OCI-LY1 (cell line): Measurements from ENCODE around the gene GBX1.

Experiments
- H2AFZ ChIP-seq: fragments of 200-600 bp; sonication (generic), shearing (Covaris generic); 2 replicates; pipeline ENCODE4 v1.6.0; 2014; ENCODE audit warnings: antibody characterized with exemption, mild to moderate bottlenecking, low read length
- H3F3A ChIP-seq: fragments of 200-600 bp; sonication (generic), shearing (Covaris generic); 2 replicates; pipeline ENCODE4 v1.6.0; 2014; ENCODE audit warnings: mild to moderate bottlenecking, antibody characterized with exemption, low read length, moderate library complexity; ENCODE audit not compliant: insufficient read depth
- H3K27ac ChIP-seq: fragments of 200-600 bp; sonication (generic); 2 replicates; pipeline ENCODE4 v1.5.1; 2014; ENCODE audit warnings: low read length, mixed run types, mild to moderate bottlenecking, low read depth; ENCODE audit not compliant: poor library complexity, severe bottlenecking
- H3K27me3 ChIP-seq: fragments of 200-600 bp; sonication (generic); 2 replicates; pipeline ENCODE4 v1.6.0; 2014; ENCODE audit warnings: antibody characterized with exemption, mild to moderate bottlenecking, low read length, moderate library complexity; ENCODE audit not compliant: insufficient read depth
- H3K36me3 ChIP-seq: fragments of 200-600 bp; sonication (generic); 2 replicates; pipeline ENCODE4 v1.6.1; 2014; ENCODE audit warnings: mild to moderate bottlenecking, antibody characterized with exemption, low read length, moderate library complexity, mixed read lengths; ENCODE audit not compliant: insufficient read depth
- H3K4me1 ChIP-seq: fragments of 200-600 bp; sonication (generic); 2 replicates; pipeline ENCODE4 v1.5.1; 2014; ENCODE audit warnings: mild to moderate bottlenecking, low read length, moderate library complexity; ENCODE audit not compliant: insufficient read depth, severe bottlenecking
- H3K4me2 ChIP-seq: fragments of 200-600 bp; sonication (generic), shearing (Covaris generic); 2 replicates; pipeline ENCODE4 v1.6.1; 2014; ENCODE audit warnings: low read length
- H3K4me3 ChIP-seq: fragments of 200-600 bp; sonication (generic); 2 replicates; pipeline ENCODE4 v1.5.1; 2014; ENCODE audit warnings: low read length, low read depth, mild to moderate bottlenecking, mixed read lengths; ENCODE audit not compliant: poor library complexity, severe bottlenecking
- H3K79me2 ChIP-seq: fragments of 200-600 bp; shearing (Covaris generic); 2 replicates; pipeline ENCODE4 v1.6.1; 2016; ENCODE audit warnings: mixed run types, low read length, mixed read lengths; ENCODE audit not compliant: insufficient read depth
- H3K9ac ChIP-seq: fragments of 200-600 bp; sonication (generic), shearing (Covaris generic); 2 replicates; pipeline ENCODE4 v1.6.1; 2014; ENCODE audit warnings: mild to moderate bottlenecking, low read length, mixed read lengths
- H3K9me2 ChIP-seq: fragments of 200-600 bp; sonication (generic), shearing (Covaris generic); 2 replicates; pipeline ENCODE4 v1.6.1; 2014; ENCODE audit warnings: low read depth, mild to moderate bottlenecking, low read length, mixed read lengths
- H3K9me3 ChIP-seq: fragments of 200-600 bp; shearing (Covaris generic); 2 replicates; pipeline ENCODE4 v1.6.1; 2014; ENCODE audit warnings: low read length, mixed read lengths
- H4K20me1 ChIP-seq: fragments of 200-600 bp; sonication (generic), shearing (Covaris generic); 2 replicates; pipeline ENCODE4 v1.6.0; 2016; ENCODE audit warnings: mild to moderate bottlenecking, low read length; ENCODE audit not compliant: insufficient read depth
- EZH2 ChIP-seq: fragments of 200-600 bp; sonication (generic), shearing (Covaris generic); IDR thresholded peaks from 2 replicates; pipeline ENCODE4 v1.8.0; 2017; ENCODE audit warnings: borderline replicate concordance, mixed run types, mild to moderate bottlenecking, antibody characterized with exemption, low read length, moderate library complexity, mixed read lengths
- TF ChIP-seq, protein P1 (sequence below): fragments of 200-600 bp; sonication (generic), shearing (Covaris generic); IDR thresholded peaks from 2 replicates; pipeline ENCODE4 v1.5.1; 2017; ENCODE audit warnings: mild to moderate bottlenecking, antibody characterized with exemption, low read length, moderate library complexity, mixed read lengths

The GBX1 gene

DNA sequence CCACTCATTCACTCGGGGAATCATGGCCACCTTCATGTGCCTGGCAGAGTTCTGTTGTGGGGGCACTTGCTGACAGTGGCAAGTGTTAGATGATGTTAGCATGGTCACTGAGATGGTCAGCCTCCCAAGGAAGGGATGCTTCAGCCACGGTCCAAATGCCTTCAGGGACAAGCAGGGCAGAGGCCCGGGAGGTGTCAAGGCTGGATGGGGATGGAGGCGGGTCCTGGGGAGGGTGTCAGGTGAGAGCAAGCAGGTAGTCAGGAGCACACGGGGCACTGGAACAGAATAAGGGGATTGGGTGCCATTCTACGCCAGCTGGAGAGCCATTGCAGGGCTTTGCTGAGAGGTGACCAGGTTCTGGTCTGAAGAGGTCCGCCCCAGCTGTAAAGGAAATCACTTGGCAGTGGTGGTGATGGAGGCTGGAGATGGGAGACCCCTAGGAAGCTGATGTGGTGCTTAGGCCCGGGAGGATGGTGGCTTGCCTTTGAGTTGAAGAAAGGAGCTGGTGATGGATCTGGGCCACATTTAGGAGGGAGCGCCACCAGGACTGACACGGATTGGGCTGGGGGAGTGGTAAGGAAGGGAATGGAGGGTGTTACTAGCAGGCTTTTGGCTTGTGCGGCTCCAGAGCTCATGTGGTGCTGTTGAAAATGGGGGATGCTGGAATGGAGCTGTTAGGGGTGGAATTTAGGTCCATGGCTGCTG lies 57.1 kb downstream of the GBX1 start:
- Histone ChIP-seq H3K27ac (no peak overlapping the region), H3F3A (no peaks in the 10 kb centered on the region), H3K36me3 (no peaks in the 10 kb centered on the region), H3K9ac (no peak overlapping the region), H2AFZ (no peak overlapping the region), H3K9me3 (no peaks in the 10 kb centered on the region), H3K4me1 (no peaks in the 10 kb centered on the region), H3K27me3 (peaks cover 9% of the 10 kb centered on the region; the same call in 1 of the 2 replicates), H3K79me2 (no peaks in the 10 kb centered on the region), H3K9me2 (no peaks in the 10 kb centered on the region), H3K4me3 (no peak overlapping the region), H3K4me2 (no peak overlapping the region), H4K20me1 (no peaks in the 10 kb centered on the region)
- TF ChIP-seq, protein P1, sequence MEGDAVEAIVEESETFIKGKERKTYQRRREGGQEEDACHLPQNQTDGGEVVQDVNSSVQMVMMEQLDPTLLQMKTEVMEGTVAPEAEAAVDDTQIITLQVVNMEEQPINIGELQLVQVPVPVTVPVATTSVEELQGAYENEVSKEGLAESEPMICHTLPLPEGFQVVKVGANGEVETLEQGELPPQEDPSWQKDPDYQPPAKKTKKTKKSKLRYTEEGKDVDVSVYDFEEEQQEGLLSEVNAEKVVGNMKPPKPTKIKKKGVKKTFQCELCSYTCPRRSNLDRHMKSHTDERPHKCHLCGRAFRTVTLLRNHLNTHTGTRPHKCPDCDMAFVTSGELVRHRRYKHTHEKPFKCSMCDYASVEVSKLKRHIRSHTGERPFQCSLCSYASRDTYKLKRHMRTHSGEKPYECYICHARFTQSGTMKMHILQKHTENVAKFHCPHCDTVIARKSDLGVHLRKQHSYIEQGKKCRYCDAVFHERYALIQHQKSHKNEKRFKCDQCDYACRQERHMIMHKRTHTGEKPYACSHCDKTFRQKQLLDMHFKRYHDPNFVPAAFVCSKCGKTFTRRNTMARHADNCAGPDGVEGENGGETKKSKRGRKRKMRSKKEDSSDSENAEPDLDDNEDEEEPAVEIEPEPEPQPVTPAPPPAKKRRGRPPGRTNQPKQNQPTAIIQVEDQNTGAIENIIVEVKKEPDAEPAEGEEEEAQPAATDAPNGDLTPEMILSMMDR: no peak
- TF ChIP-seq EZH2: no peak

DNA sequence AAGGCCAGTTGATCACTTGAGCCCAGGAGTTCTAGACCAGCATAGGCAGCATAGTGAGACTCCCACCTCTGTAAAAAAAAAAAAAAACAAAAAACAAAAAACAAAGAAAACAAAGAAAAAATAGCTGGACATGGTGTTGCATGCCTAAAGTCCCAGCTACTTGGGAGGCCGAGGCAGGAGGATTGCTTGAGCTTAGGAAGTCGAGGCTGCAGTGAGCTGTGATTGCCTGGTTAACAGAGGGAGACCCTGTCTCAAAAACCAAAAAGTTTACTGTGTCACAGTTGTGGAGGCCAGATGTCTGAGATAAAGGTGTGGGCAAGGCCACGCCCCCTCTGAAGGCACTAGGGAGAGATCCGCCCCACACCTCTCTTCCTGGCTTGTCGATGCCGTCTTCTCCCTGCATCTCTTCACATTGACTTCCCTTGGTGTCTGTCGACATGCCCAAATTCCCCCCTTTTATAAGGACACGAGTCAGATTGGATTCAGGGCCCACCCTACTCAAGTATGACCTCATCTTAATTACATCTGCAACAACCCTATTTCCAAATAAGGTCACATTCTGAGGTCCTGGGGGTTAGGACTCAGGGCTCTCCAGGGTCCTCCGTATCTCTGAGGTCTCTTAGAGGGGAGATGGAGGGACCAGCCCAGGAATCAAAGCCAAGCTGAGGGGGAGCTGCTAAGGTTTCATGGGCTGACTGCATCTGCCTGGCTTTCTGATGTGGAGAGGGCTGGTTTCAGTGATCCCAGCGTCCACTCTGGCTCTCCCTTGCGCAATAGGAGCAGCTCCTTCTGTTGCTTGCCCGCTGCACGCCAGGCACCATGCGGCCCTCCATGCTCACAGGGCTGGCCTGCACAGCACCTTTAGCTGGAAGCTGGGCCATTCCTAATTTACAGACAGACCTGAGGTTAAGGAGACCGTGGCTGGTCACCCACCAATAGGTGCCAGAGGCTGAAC lies 58.1 kb downstream of the GBX1 start:
- H3K79me2 ChIP-seq: no peaks in the 10 kb centered on the region
- H3K9ac ChIP-seq: no peak overlapping the region
- H3K27ac ChIP-seq: no peak overlapping the region
- H3F3A ChIP-seq: no peaks in the 10 kb centered on the region
- H3K27me3 ChIP-seq: peaks cover 9% of the 10 kb centered on the region; the same call in 1 of the 2 replicates
- no peaks in the 10 kb centered on the region for H3K36me3 ChIP-seq
- no peaks in the 10 kb centered on the region for H3K4me1 ChIP-seq
- no peaks in the 10 kb centered on the region for H3K9me3 ChIP-seq
- no peak overlapping the region for H3K4me2 ChIP-seq
- no peaks in the 10 kb centered on the region for H3K9me2 ChIP-seq
- no peak overlapping the region for H3K4me3 ChIP-seq
- TF ChIP-seq, protein P1: no peak
- no peak for TF ChIP-seq EZH2
- no peaks in the 10 kb centered on the region for H4K20me1 ChIP-seq
- no peak overlapping the region for H2AFZ ChIP-seq

DNA sequence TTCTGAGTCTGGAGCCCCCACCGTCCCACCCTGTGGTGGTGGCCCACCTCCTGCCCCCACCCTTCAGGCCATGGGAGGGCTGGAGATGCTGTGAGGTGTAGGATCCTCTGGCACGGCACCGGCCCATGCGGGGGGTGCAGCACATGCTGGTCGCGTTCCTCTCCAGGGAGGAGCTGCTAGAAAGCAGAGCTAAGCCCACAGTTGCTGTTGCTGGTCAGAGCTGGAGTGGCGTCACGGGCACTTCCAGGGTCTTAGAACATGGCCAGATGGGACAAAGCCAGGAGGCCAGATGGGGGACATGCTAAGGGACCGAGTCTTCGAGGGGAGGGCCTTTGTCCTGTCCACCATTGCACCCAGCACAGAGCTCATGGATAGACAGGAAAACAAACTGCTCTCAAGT lies 59.6 kb downstream of the GBX1 start:
- Histone ChIP-seq H3F3A (no peaks in the 10 kb centered on the region), H3K79me2 (no peaks in the 10 kb centered on the region), H3K4me2 (no peak overlapping the region), H3K27me3 (peaks cover 16% of the 10 kb centered on the region; the same call in 1 of the 2 replicates), H3K4me1 (no peaks in the 10 kb centered on the region), H3K9me3 (no peaks in the 10 kb centered on the region), H4K20me1 (no peaks in the 10 kb centered on the region), H2AFZ (no peak overlapping the region), H3K36me3 (no peaks in the 10 kb centered on the region), H3K27ac (no peak overlapping the region), H3K4me3 (no peak overlapping the region), H3K9ac (no peak overlapping the region), H3K9me2 (no peaks in the 10 kb centered on the region)
- no peak for TF ChIP-seq EZH2
- TF ChIP-seq, protein P1: no peak
